Skeletal muscle tissue (tissue), 4 donors: ENCODE data around the gene RGP1. TPM values are rescaled to one million over a fixed set of nuclear protein-coding genes. Genes with fewer than 3 reads are reported as not detected.

ENCODE experiments used
- H3K27ac ChIP-seq: one replicate; pipeline ENCODE4 v1.7.0; 2013; ENCODE audit warnings: mild to moderate bottlenecking, low read depth, low read length, inconsistent platforms
- H3K27me3 ChIP-seq, 3 donors: one replicate each; pipeline ENCODE4 v1.7.0; 2013; ENCODE audit warnings: low read length in 3 of 3; ENCODE audit not compliant: control insufficient read depth in 3 of 3, insufficient read depth in 3 of 3
- H3K36me3 ChIP-seq, 3 donors: one replicate each; pipeline ENCODE4 v1.7.0; 2013; ENCODE audit warnings: low read length in 3 of 3; ENCODE audit not compliant: control insufficient read depth in 3 of 3, insufficient read depth in 3 of 3
- H3K4me1 ChIP-seq, 3 donors: one replicate each; pipeline ENCODE4 v1.7.0; 2013; ENCODE audit warnings: low read length in 3 of 3, mild to moderate bottlenecking in 3 of 3; ENCODE audit not compliant: control insufficient read depth in 3 of 3, insufficient read depth in 3 of 3
- H3K4me3 ChIP-seq, 3 donors: one replicate each; pipeline ENCODE4 v1.7.0; 2013; ENCODE audit warnings: low read length in 3 of 3
- H3K9ac ChIP-seq, 3 donors: one replicate each; pipeline ENCODE4 v1.7.0; 2013; ENCODE audit warnings: low read length in 3 of 3, mild to moderate bottlenecking in 3 of 3, moderate library complexity in 2 of 3, low read depth in 1 of 3
- H3K9me3 ChIP-seq, 3 donors: one replicate each; pipeline ENCODE4 v1.7.0; 2013; ENCODE audit warnings: low read length in 3 of 3; ENCODE audit not compliant: control insufficient read depth in 3 of 3
- total RNA-seq: library from RNA; depleted of rRNA; stranded (reverse); fragments of >200 nt; gene quantifications from one replicate; pipeline ENCODE4 v1.2.3, GENCODE V29; 2014
- donor health status: Osteomylitis.

Gene RGP1
- total RNA-seq, 1 donor from 2014 or later = 7.8 TPM

GRCh38 chr9:35729700-35730485 lies 19.2 kb upstream of the RGP1 start:
- peaks cover 9 to 17% (median 10%) of the 10 kb centered on the region in 3 donors for H3K36me3 ChIP-seq
- H3K9me3 ChIP-seq = no peaks in the 10 kb centered on the region
- H3K4me3 ChIP-seq = peak overlapping the region; percentile 59 to 96 (median 95)
- H3K27me3 ChIP-seq = no peaks in the 10 kb centered on the region
- H3K27ac ChIP-seq = peak overlapping the region; percentile 95
- peaks cover 56 to 63% (median 57%) of the 10 kb centered on the region in 3 donors for H3K4me1 ChIP-seq
- peak overlapping the region; percentile 17 to 51 (median 36) for H3K9ac ChIP-seq

GRCh38 chr9:35730486-35730854 lies 18.6 kb upstream of the RGP1 start:
- peak overlapping the region; percentile 90 to 96 (median 95) for H3K4me3 ChIP-seq
- H3K4me1 ChIP-seq = peaks cover 56 to 63% (median 57%) of the 10 kb centered on the region in 3 donors
- no peaks in the 10 kb centered on the region for H3K9me3 ChIP-seq
- H3K27ac ChIP-seq = peak overlapping the region; percentile 95
- peak overlapping the region; percentile 93 to 98 (median 95) for H3K9ac ChIP-seq
- no peaks in the 10 kb centered on the region for H3K27me3 ChIP-seq
- H3K36me3 ChIP-seq = peaks cover 7 to 17% (median 9%) of the 10 kb centered on the region in 3 donors

- Histone ChIP-seq H3K4me3 (peak overlapping the region; percentile 90 to 96 (median 95)), H3K4me1 (peaks cover 57 to 63% (median 57%) of the 10 kb centered on the region in 3 donors), H3K36me3 (peaks cover 10 to 27% (median 18%) of the 10 kb centered on the region in 3 donors), H3K27ac (peak overlapping the region; percentile 95), H3K9me3 (no peaks in the 10 kb centered on the region), H3K9ac (peak overlapping the region; percentile 93 to 99 (median 95)), H3K27me3 (no peaks in the 10 kb centered on the region)
Measured at GRCh38 chr9:35731415-35732184, 17.5 kb upstream of the RGP1 start.

GRCh38 chr9:35732185-35732799 lies 16.8 kb upstream of the RGP1 start, which contains the start of the genes CREB3 and TLN1:
Gene CREB3, plus strand, starts transcription at chr9:35732666. Its CDS starts 107 bp downstream, at chr9:35732773.
Gene TLN1, minus strand, starts transcription at chr9:35732195. Its CDS starts 6,501 bp downstream, at chr9:35725694.
- Histone ChIP-seq H3K4me3 (peak within 1 kb of the TSS; percentile 95 to 96 (median 96)), H3K27me3 (no peaks in the 10 kb centered on the region), H3K9ac (peak within 1 kb of the TSS; percentile 93 to 99 (median 95)), H3K4me1 (peaks cover 52 to 57% (median 52%) of the 10 kb centered on the region in 3 donors), H3K27ac (peak within 1 kb of the TSS; percentile 95), H3K36me3 (peaks cover 17 to 34% (median 25%) of the 10 kb centered on the region in 3 donors), H3K9me3 (no peaks in the 10 kb centered on the region)

- H3K9ac ChIP-seq = peak overlapping the region; percentile 89 to 99 (median 93)
- H3K27me3 ChIP-seq = no peaks in the 10 kb centered on the region
- H3K4me3 ChIP-seq = peak overlapping the region; percentile 95 to 96 (median 96)
- H3K9me3 ChIP-seq = no peaks in the 10 kb centered on the region
- H3K4me1 ChIP-seq = peaks cover 45 to 51% (median 45%) of the 10 kb centered on the region in 3 donors
- peaks cover 24 to 40% (median 32%) of the 10 kb centered on the region in 3 donors for H3K36me3 ChIP-seq
- peak overlapping the region; percentile 95 for H3K27ac ChIP-seq
Measured at GRCh38 chr9:35732800-35733541, 16.1 kb upstream of the RGP1 start.

GRCh38 chr9:35734096-35734495 lies 15.0 kb upstream of the RGP1 start:
- H3K9ac ChIP-seq = no peak overlapping the region
- H3K4me1 ChIP-seq = peaks cover 34 to 39% (median 34%) of the 10 kb centered on the region in 3 donors
- H3K9me3 ChIP-seq = no peaks in the 10 kb centered on the region
- no peak overlapping the region for H3K27ac ChIP-seq
- H3K27me3 ChIP-seq = no peaks in the 10 kb centered on the region
- H3K4me3 ChIP-seq = no peak overlapping the region
- peaks cover 35 to 51% (median 43%) of the 10 kb centered on the region in 3 donors for H3K36me3 ChIP-seq

GRCh38 chr9:35736201-35736633 lies 12.9 kb upstream of the RGP1 start:
- Histone ChIP-seq H3K36me3 (peaks cover 55 to 66% (median 64%) of the 10 kb centered on the region in 3 donors), H3K9ac (no peak overlapping the region), H3K4me3 (no peak overlapping the region), H3K27me3 (no peaks in the 10 kb centered on the region), H3K27ac (no peak overlapping the region), H3K4me1 (peaks cover 12 to 18% (median 13%) of the 10 kb centered on the region in 3 donors), H3K9me3 (no peaks in the 10 kb centered on the region)

- Histone ChIP-seq H3K27ac (peak overlapping the region; percentile 6), H3K4me1 (peaks cover 9 to 16% (median 12%) of the 10 kb centered on the region in 3 donors), H3K9ac (peak overlapping the region in 1 of 3 donors; percentile 33), H3K9me3 (no peaks in the 10 kb centered on the region), H3K4me3 (no peak overlapping the region), H3K36me3 (peaks cover 63 to 74% (median 73%) of the 10 kb centered on the region in 3 donors), H3K27me3 (no peaks in the 10 kb centered on the region)
Measured at GRCh38 chr9:35737143-35737542, 11.9 kb upstream of the RGP1 start.

- H3K27me3 ChIP-seq = no peaks in the 10 kb centered on the region
- no peak overlapping the region for H3K4me3 ChIP-seq
- no peak overlapping the region for H3K9ac ChIP-seq
- H3K27ac ChIP-seq = no peak overlapping the region
- no peaks in the 10 kb centered on the region for H3K9me3 ChIP-seq
- H3K4me1 ChIP-seq = peaks cover 3 to 9% (median 7%) of the 10 kb centered on the region in 3 donors
- peaks cover 71 to 84% (median 83%) of the 10 kb centered on the region in 3 donors for H3K36me3 ChIP-seq
Measured at GRCh38 chr9:35738186-35738585, 10.9 kb upstream of the RGP1 start.
